ENCODE results near the gene CEP120. TPM values are rescaled to one million over a fixed set of nuclear protein-coding genes. Genes with fewer than 3 reads are reported as not detected.
"Not testable (repeated sequence)": the region's sequence is repeated elsewhere in the genome, so short reads cannot be mapped to it uniquely, and the experiment has no call there.

Gene CEP120
- total RNA-seq, 1 donor from 2014 or later, result 14.4 TPM

GRCh38 chr5:123351820-123352219, 71.4 kb downstream of the CEP120 start:
- no peak for TF ChIP-seq CTCF (conservative IDR thresholded peaks at IDR 0.05; ENCODE audit: low read depth, low read length)
- no peak for DNase-seq (ENCODE audit: low read depth)
- H3K4me3 ChIP-seq (ENCODE audit: low read depth, low read length), result no peak overlapping the region

- H3K4me3 ChIP-seq (ENCODE audit: low read depth, low read length), result no peak overlapping the region
- no peak for TF ChIP-seq CTCF (conservative IDR thresholded peaks at IDR 0.05; ENCODE audit: low read depth, low read length)
- DNase-seq (ENCODE audit: low read depth), result no peak
Observed at GRCh38 chr5:123351240-123351639, 72.0 kb downstream of the CEP120 start.

GRCh38 chr5:123350742-123351141, 72.5 kb downstream of the CEP120 start:
- DNase-seq (ENCODE audit: low read depth), result peak; percentile 31
- no peak overlapping the region for H3K4me3 ChIP-seq (ENCODE audit: low read depth, low read length)
- TF ChIP-seq CTCF (conservative IDR thresholded peaks at IDR 0.05; ENCODE audit: low read depth, low read length), result no peak

GRCh38 chr5:123344816-123345426, 78.3 kb downstream of the CEP120 start:
- no peak overlapping the region for H3K4me3 ChIP-seq (ENCODE audit: low read depth, low read length)
- TF ChIP-seq CTCF (conservative IDR thresholded peaks at IDR 0.05; ENCODE audit: low read depth, low read length), result peak; percentile 81
- no peak for DNase-seq (ENCODE audit: low read depth)

GRCh38 chr5:123340928-123341327, 82.3 kb downstream of the CEP120 start:
- no peak for TF ChIP-seq CTCF (conservative IDR thresholded peaks at IDR 0.05; ENCODE audit: low read depth, low read length)
- DNase-seq (ENCODE audit: low read depth), result no peak
- no peak overlapping the region for H3K4me3 ChIP-seq (ENCODE audit: low read depth, low read length)

GRCh38 chr5:123308377-123308776, 114.8 kb downstream of the CEP120 start:
- not testable (repeated sequence) for DNase-seq (ENCODE audit: low read depth); H3K4me3 ChIP-seq (ENCODE audit: low read depth, low read length)

GRCh38 chr5:123305751-123306150, 117.5 kb downstream of the CEP120 start:
- TF ChIP-seq CTCF (conservative IDR thresholded peaks at IDR 0.05; ENCODE audit: low read depth, low read length), result no peak
- no peak overlapping the region for H3K4me3 ChIP-seq (ENCODE audit: low read depth, low read length)
- no peak for DNase-seq (ENCODE audit: low read depth)
